HL-60/S4 treated with phorbol 12-myristate 13-acetate at 8.2 ng/mL for 4 days and 3 days (cell line): ENCODE data around the gene SLC24A4.

Experiments
- in situ Hi-C: fragments of 300-500 bp; cut with MboI; formaldehyde crosslinking; loops from 2 replicates; pipeline ENCODE4 v1.15.0; 2022; ENCODE audit warnings: low sequenced_read_pairs

Gene SLC24A4

GRCh38 chr14:92433407-92433806 lies 110.4 kb downstream of the SLC24A4 start:
- in situ Hi-C loops: no loop called here

- in situ Hi-C loops: no loop called here
Observed at GRCh38 chr14:92435154-92435553, 112.2 kb downstream of the SLC24A4 start.

- in situ Hi-C loops: no loop called here
Observed at GRCh38 chr14:92436115-92436776, 113.3 kb downstream of the SLC24A4 start.

GRCh38 chr14:92437309-92437708 lies 114.3 kb downstream of the SLC24A4 start:
- in situ Hi-C loops: no loop called here

GRCh38 chr14:92437729-92438285 lies 114.8 kb downstream of the SLC24A4 start:
- in situ Hi-C loops: no loop called here

GRCh38 chr14:92439537-92440344 lies 116.8 kb downstream of the SLC24A4 start:
- in situ Hi-C loops: no loop called here

- in situ Hi-C loops: no loop called here
Observed at GRCh38 chr14:92440345-92441003, 117.5 kb downstream of the SLC24A4 start.

GRCh38 chr14:92441751-92442504 lies 119.0 kb downstream of the SLC24A4 start:
- in situ Hi-C loops: no loop called here

- in situ Hi-C loops: no loop called here
Observed at GRCh38 chr14:92443167-92443566, 120.2 kb downstream of the SLC24A4 start.

GRCh38 chr14:92443741-92444140 lies 120.8 kb downstream of the SLC24A4 start:
- in situ Hi-C loops: no loop called here

- in situ Hi-C loops: no loop called here
Observed at GRCh38 chr14:92446771-92447170, 123.8 kb downstream of the SLC24A4 start.

- in situ Hi-C loops: no loop called here
Observed at GRCh38 chr14:92447416-92448197, 124.6 kb downstream of the SLC24A4 start.

- in situ Hi-C loops: no loop called here
Observed at GRCh38 chr14:92448786-92449185, 125.8 kb downstream of the SLC24A4 start.

GRCh38 chr14:92449404-92450181 lies 126.6 kb downstream of the SLC24A4 start:
- in situ Hi-C loops: no loop called here

GRCh38 chr14:92450351-92451070 lies 127.5 kb downstream of the SLC24A4 start:
- in situ Hi-C loops: no loop called here

- in situ Hi-C loops: no loop called here
Observed at GRCh38 chr14:92451245-92451644, 128.3 kb downstream of the SLC24A4 start.

GRCh38 chr14:92451755-92452154 lies 128.8 kb downstream of the SLC24A4 start:
- in situ Hi-C loops: no loop called here

GRCh38 chr14:92452471-92452870 lies 129.5 kb downstream of the SLC24A4 start:
- in situ Hi-C loops: no loop called here

- in situ Hi-C loops: no loop called here
Observed at GRCh38 chr14:92453691-92454090, 130.7 kb downstream of the SLC24A4 start.
